HG03378 (cell line): ENCODE measurements around the gene QARS1.

ENCODE experiments used
- ATAC-seq: cut with Tn5 transposase; IDR thresholded peaks from one replicate; pipeline ENCODE4 v1.9.1; 2021; ENCODE audit warnings: mild to moderate bottlenecking, moderate library complexity; ENCODE audit not compliant: unreplicated experiment

QARS1 gene

DNA sequence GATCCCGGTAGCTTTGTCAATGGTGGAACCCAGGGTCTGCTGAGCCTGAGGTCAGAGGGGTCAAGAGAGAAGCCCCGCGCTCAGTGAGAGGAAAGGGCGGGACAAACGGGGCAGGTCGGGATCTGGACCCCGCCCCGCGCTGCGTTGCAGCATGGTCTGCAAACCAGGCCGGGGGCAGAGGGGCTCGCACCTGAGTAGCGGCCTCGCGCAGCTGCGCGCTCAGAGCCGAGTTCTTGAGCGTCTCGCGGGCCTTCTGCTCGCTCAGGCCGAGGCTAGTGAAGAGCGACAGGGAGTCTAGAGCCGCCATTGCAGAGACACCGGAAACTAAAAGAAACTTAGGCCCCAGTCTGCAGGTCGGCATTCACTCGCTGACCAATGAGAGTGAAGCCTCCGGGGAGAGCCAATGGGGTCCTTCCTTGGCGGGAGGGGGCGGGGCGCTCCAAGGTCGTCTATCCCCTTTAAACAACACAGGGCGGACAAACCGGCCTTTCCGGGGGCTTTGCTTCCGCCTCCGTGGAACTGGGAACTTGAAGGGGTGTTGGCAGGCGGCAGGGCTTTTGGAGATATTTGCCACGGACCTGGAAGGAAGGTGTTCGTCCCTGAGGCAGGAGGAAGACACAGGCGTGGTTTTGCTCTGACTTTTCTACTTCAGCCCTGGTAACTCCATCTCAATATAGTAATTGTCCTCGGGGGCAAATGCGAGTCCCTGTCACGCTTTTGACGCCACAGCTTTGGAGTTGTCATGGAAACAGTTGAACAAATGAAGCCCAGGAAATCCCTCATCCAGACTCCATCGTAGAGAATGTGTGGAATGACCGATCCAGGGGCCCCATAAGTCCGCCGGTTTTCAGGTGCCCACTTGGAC lies at the start of gene QARS1:
Gene QARS1 (minus strand): TSS at position 331 of the 865 bp plus-strand sequence. CDS start 24 bp downstream, at position 307.
- ATAC-seq = peak; percentile 78

DNA sequence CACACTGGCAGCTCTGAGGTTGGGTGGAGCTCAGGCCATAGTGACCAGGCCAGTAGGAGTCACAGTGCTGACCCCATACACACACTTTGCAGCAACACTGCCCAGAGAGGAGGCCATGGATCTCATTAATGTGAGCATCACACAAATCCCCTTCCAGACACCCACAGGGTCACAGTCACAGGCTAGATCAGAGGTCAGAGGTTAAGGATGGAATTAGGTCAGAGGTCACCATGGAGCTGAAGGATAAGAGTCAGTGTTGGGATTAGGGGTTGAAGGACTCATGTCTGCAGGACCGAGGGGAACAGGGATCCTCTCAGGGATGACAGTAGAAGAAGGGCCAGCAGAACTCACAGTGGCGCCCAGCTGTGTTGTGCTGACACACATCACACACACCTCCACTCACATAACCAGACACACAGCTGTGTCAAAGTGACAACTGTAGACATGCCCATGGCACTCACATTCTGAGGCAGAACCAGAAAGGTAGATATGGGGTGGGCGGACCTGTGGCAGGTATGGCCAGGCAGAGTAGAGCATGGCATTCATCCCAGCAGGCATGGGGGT lies 48.9 kb upstream of the QARS1 start:
- no peak for ATAC-seq

DNA sequence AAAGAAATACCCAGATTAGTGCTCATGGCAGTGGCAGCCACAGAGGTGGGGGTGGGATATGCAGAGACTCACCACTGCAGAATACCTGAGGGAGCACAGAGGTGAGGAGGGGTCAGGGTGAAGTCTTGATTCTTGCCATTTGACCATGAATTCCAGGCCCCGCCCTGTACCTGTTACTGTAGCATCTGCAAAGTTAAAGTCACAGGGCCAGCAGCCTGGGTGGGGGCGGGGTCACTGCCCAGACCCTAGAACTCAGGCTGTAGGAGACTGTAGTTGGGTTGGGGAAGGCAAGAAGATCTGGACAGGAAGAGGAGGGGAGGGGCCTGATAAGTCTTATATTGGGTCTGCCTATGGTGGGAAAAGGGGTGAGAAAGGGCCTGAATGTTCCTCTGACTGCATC lies 47.1 kb upstream of the QARS1 start:
- ATAC-seq = no peak

DNA sequence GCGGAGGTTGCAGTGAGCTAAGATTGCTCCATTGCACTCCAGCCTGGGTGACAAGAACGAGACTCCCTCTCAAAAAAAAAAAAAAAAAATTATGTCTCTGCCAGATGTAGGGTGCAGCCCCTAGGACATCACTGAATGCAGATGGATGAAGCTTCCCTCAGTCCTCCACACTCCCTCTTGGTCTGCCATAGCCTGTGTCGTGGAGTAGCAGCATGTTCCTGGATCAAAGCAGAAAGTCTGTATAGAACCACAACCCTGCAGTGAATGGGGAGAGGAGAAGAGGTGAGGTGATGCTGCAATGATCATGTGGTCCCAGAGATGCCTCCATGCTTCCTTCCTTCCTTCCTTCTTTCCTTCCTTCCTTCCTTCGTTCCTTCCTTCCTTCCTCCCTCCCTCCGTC lies 43.6 kb upstream of the QARS1 start:
- ATAC-seq = no peak

DNA sequence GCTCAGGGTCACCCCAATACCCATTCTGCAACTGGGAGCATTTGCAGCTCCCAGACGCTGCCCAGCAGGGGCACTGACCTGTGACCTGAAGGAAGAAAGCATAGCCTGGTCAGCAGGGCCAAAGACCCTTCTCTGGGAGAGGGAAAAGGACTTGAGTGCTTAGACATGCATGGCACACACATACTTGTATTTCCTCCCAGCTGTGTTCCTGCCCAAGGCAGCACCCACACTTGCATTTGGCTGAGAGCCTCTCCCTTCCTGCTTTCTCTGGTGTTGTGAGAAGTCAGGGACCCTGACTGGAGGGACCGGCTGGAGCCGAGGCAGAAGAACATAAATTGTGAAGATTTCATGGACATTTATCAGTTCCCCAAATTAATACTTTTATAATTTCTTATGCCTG lies 35.5 kb upstream of the QARS1 start:
- ATAC-seq = no peak

DNA sequence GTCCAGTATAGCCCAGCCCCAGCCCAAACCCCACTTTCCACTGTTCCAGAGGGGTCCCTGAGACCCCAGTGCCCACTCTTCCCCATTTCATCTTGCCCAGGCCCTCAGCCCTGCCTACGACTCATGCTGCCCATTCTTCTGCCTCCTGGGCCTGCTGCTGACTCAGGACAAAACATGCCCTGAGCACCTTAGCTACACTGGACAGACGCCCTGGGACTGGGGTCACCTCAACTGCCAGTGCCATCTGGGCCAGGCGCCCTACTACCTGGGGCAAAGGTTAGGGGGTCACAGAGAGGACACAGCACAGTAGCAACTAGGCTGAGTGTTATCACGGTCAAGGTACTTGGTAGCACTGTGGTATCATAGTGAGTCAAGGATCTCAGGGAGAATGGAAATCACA lies 30.9 kb upstream of the QARS1 start:
- no peak for ATAC-seq

DNA sequence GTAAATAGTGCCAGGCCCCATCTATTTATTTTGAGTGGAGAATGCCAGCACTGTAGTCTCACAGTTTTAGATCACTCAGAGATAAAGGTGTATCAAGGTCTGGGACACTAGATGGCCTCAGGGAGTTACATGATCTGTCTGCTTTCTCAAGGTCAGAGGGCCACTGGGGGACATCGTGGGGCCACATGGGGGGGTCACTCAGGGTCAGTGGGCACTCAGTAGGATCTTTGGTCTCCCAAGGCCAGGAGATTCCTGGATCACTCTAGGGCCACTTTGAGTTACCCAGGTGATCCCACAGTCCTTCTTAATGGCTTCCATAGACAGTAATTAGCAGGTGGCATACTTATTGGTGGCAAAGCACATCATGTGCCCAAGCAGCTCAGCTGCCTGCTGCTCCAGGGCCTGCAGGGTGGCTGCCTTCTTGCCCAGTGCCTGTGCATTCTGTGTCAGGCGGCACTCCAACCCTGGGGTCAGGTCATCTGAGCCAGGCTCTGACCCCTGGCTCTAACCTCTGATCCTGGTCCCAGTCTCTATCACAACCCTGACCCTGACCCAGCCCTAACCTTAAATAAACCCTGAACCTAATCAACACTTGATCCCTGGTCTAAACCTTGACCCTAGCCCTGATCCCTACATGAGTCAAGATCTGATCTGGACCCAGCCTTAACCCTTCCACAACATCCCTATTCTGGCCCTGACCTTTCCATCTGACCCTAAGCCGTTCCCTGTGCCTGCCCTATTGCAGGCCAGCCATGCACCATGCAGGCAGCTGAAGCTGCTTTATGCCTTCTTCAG lies 30.1 kb upstream of the QARS1 start:
- no peak for ATAC-seq

DNA sequence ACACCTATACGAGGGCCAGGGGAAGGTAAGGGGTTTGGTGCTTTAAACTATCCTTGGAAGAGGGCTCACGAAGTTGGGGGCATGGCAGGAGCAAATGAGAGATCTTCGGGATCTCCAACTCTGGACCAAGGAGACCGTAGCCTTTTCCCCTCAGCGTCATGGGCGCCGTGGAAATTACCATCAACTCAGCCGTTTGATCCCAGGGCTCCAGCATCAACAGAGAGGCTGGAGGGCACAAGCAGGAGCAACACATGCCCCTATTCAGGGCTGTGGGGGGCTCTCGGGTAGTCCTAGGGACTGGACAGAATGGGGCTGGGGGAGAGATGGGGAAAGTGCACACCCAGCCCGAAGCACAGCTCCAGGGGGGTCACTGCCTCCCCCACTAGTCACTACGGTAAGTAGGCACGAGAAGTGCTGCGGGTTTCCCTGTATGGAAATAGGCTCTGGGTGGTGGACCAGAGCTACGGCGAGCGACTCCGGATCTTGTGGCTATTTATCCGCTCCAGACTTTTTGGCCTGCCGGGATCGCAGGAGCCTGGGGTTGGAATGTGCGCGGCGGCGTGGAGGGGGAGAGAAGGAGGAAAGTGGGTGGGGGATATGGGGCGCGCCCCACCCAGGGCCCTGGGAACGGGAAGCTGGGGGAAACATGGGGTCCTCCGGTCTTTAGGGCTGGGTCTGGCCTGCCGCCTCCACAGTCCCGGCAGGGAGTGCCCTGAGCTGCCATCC lies 28.8 kb upstream of the QARS1 start:
- ATAC-seq = no peak

DNA sequence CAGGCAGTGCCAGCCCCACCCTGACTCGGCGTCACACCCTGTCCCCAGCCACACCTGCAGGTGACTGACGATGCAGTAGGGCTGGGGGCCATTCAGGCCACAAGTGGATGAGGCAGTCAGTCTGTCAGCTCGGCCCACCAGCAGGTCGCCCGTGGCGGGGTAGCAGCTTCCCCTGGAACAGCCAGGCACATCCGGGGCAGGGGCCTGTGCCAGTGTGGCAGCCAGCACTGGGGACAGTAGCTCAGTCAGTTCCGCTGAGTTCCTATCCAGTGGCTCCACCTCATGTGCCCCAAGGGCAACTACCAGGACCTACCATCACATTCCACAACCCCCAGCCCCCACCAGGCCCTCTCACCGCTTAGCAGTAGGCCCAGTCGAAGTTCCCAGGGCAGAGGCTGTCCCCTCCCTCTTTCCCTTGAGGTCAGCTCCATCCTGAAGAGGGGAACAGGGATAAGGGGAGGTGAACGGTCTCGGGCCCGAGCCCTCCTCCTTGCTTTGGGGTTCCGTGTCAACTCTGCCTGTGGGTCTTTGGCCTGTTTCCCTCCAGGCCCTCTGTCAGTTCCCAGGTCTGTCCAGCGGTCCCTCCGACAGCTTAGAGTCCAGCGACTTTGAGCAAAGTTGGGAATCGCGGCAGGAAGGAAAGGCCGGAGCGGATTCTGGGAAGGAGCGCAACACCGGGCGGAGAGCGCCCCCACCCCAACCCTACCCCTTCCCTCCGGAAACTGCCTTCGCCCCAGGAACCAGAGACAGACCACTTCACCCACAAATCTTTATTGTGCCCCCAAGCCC lies 28.1 kb upstream of the QARS1 start, which contains the start of gene LAMB2:
Gene LAMB2 (minus strand): TSS at position 614 of the 789 bp plus-strand sequence. CDS start 183 bp downstream, at position 431.
- ATAC-seq = no peak

DNA sequence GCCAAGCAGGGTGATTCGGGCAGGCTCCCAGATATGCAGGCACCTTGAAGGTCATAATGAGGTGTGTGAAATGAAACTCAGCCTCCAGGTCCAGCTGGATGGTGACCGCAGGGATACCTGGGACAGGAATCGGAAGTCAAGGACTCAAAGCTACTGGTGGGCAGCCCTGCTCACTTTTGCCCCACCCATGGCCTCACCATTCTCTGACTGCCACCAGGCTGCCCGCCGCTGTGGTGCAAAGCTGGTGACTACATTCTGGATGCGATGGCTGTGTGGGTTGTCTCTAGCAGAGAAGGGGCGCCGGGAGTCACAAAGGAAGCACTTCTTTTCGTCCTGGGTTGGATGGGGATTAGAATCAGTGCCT lies 27.5 kb upstream of the QARS1 start:
- ATAC-seq = no peak

DNA sequence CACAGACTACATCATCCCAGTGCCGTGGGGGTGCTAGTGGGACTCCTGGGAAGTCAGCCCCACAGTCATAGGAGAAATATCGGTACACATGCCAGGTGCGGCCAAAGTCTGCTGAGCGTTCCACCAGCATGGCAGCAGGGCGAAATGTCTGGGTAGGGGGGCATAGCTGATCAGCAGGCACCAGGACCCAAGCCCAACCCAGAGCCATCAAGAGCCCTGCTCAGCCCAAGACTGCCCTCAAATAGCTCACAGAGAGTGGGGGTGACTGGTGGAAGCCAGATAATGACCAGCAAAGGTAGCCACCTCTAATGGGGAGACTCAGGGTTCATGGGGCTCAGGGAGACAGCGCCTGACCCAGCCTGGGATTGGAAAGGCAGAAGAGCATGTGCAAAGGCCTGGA lies 27.0 kb upstream of the QARS1 start:
- no peak for ATAC-seq

DNA sequence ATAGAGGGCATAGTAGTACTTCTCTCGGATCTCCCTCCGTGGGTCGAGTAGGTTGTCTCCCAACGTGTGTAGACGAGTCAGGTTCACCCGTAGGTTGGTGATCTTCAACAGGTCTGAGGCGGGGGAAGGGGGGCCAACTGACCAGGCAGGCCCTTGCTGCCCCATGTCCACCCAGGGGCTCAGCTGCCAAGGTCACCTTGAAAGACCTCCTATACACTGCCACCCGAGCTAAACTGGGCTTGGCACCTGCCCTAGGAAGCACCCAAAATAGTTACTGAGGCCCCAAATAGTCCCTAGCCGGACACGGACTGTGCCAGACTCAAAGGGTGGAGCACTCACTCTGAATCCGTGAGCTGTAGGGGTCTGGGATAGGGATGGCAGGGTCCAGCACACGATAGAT lies 26.5 kb upstream of the QARS1 start:
- ATAC-seq = no peak

DNA sequence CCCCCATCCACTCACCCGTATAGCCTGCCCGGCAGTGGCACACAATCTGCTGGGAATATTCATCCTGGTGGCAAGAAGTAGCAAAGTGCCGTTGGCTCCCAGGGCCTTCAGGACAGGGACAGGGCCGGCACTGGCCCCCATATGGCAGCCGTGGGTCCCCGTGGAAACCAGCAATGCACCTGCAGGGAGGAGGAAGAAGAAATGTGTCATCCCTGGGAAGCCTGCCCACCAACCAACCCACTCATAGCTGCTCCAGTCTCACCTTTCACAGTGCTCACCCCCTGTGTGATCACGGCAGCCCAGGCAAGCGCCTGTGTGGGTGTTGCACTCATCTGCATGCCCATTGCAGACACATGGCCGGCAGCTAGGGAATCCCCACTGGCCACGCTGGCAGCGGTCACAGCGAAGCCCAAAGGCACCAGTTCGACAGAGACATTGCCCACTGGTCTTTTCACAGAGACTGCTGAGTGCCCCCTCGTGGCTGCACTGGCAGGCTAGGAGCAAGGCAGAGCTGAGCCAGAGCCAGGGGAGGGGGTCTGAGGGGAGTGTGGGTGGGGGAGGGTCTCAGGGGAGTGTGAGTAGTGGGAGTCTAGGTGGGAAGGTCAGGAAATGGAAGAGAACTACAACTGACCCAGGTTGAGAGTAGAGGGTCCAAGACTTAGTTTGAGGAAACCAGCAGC lies 20.6 kb upstream of the QARS1 start:
- no peak for ATAC-seq

DNA sequence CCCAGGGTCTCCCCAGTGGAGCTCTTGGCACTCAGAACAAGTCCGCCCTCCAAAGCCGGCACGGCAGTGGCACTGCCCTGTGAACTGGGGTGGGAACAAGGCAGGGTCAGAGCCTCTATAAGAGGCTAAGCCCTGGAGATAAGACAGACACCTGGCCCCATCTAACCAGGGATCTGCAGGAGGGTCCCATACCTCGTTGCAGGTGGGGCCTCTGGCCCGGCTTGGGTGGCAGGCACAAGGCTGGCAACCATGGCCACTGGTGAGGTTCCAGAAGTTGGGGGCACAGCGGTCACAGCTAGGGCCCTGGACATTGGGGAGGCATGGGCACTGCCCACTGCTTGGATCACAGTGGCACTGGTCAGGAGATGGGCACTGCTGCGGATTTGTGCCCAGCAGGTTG lies 19.6 kb upstream of the QARS1 start:
- no peak for ATAC-seq

DNA sequence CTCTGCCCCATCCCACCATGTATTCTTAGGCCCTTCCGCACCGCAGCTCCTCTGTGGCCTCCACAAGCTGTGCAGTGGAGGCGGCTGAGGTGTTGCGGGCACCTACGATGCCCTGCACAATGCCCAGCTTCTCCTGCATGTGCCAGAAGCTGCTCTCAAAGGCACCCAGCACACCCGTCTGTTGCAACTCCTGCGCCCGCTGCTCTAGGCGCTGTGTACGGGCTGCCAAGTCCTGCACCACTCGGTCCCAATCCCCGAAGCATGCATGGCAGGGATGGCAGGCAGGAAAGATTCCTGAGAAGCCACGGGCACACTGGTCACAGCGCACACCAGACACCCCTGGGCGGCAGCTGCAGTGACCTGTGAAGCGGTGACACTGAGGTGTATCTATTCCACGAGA lies 19.1 kb upstream of the QARS1 start:
- no peak for ATAC-seq

DNA sequence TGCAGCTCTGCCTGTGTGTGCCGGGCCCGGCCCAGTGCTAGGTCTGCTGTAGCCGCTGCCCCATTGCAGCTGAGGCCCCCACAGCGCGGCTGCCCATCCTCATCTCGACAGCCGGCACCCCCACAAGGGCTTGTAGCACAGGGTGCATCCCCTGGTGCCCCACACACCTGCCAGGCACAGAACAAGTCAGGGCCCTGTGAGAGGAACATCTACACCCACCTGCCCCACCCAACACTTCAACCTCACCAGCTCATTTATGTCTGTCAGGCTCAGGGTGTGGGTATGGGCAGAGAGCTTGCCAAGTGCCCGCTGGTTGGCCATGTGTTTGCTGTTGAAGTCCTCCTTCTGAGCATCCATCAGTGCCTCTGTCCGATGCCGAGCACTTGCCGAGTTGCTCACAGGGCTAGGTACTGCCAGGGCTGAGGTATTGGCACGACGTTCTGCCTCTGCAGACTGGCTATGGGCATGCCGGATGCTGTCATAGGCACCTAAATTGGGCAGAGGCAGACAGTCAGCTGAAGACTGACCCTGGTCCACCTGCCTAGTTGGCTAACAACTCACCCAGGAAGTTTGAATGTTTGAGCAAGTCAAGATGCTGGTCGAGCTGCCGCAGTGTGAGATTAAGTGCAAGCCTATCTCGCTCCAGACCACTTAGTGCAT lies 18.5 kb upstream of the QARS1 start:
- ATAC-seq = no peak

DNA sequence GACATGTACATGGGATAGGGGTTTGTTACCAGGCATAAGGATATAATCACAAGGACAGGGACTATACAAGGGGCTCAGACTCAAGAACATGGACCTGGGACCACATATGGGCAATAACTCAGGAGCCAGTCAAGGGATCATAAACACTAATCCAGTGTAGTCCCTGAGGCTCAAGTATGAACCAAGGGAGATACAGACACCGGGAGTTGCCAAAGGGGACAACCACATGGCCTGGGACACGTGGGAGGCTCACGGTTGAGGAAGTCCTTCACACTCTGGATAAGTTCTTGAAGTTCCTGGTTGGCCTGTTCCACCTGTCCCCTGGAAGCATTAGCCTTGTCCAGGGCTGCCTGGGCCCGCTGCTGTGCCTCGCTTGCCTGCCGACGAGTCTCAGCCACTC lies 17.9 kb upstream of the QARS1 start:
- ATAC-seq = no peak

DNA sequence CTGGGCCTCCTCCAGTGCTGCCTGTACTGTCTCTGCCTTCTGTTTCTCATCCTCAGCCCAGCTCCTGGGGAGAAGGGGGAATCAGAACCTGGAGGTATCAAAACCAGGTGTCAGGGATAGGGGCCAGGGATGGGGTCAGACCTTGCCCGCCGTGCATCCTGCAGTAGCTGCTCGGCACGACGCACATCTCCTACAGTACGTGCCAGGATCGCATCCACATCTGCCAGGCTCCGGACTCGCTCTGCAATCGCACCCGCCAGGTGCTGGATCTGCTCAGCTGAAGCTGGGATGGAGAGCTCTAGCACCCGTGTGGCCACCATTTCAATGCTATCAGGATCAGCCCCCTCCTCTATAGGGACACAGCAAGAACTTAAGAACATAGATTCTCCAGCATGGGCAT lies 17.5 kb upstream of the QARS1 start:
- ATAC-seq = no peak

DNA sequence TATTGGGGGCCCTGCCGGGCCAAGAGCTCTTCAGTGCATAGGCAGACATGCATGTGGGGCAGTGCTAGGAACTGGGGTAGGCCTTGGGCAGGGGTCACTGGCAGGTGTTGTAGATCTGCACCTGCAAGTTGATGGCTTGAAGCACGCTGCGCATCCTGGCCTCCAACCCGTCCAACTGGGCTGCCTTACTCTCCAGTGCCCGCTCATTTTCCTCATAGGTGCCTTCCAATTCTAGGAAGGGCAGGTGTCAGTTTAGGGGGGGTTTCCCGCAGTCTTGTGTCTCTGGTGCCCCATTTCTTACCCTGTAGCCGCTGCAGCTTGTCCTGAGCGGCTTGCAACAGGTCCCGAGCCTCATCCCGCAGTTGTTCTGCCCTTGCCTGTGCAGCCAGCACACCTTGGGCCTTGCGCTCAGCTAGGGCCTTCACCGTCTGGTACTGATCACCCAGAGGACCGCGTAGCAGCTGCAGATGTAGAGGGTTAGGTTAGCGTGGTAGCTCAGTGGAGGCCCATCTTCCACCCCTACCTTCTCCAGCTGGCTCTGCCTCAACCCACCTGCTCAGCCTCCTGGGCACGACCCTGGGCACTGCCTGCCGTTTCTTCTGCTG lies 16.7 kb upstream of the QARS1 start:
- no peak for ATAC-seq
